Suprapubic skin (tissue), 4 donors: ENCODE measurements around the gene TCP11L2. TPM values are rescaled to one million over a fixed set of nuclear protein-coding genes. Genes with fewer than 3 reads are reported as not detected.

Source experiments
- DNase-seq, 2 donors: peaks; one replicate each; pipeline ENCODE4 v3.0.0-alpha.2; 2019; ENCODE audit warnings: low spot score in 2 of 2
- H3K27ac ChIP-seq: fragments of 200-600 bp; sonication (generic); one replicate; pipeline ENCODE4 v1.5.1; 2019
- H3K27me3 ChIP-seq: fragments of 200-600 bp; sonication (generic); one replicate; pipeline ENCODE4 v1.5.1; 2019
- H3K36me3 ChIP-seq: fragments of 200-600 bp; sonication (generic); one replicate; pipeline ENCODE4 v1.5.1; 2019
- H3K4me1 ChIP-seq: fragments of 200-600 bp; sonication (generic); one replicate; pipeline ENCODE4 v1.5.1; 2019
- H3K4me3 ChIP-seq: fragments of 200-600 bp; sonication (generic); one replicate; pipeline ENCODE4 v1.5.1; 2019; ENCODE audit warnings: mild to moderate bottlenecking
- H3K9me3 ChIP-seq: fragments of 200-600 bp; sonication (generic); one replicate; pipeline ENCODE4 v1.5.1; 2019
- CTCF ChIP-seq, 2 donors: fragments of 200-600 bp in 1 of 2; fragments of 450-650 bp in 1 of 2; sonication (generic) in 1 of 2; IDR thresholded peaks; one replicate each; pipeline ENCODE4 v1.5.1; 2016 to 2019; ENCODE audit warnings: antibody characterized with exemption in 2 of 2, mild to moderate bottlenecking in 1 of 2, moderate library complexity in 1 of 2
- EP300 ChIP-seq: sonication (generic); formaldehyde crosslinking; IDR thresholded peaks from one replicate; pipeline ENCODE4 v1.6.1; 2017; ENCODE audit warnings: antibody characterized with exemption
- POLR2A ChIP-seq, 2 donors: fragments of 450-650 bp; IDR thresholded peaks; one replicate each; pipeline ENCODE4 v1.6.1; 2017; ENCODE audit warnings: antibody characterized with exemption in 2 of 2, mild to moderate bottlenecking in 2 of 2, moderate library complexity in 2 of 2
- POLR2AphosphoS5 ChIP-seq, 3 donors: sonication (generic); formaldehyde crosslinking; IDR thresholded peaks; one replicate each; pipeline ENCODE4 v1.6.1; 2017; ENCODE audit warnings: antibody characterized with exemption in 3 of 3
- WGBS: methylation state at CpG from one replicate; pipeline ENCODE4 v1.1.5; 2018; 5-methylcytosine and 5-hydroxymethylcytosine counted together
- total RNA-seq, 4 donors: library from RNA; depleted of rRNA; stranded (reverse); fragments of >200 nt; gene quantifications; one replicate each; pipeline ENCODE4 v1.1.0, GENCODE V29; 2016

The TCP11L2 gene
- total RNA-seq, 4 donors from 2014 or later = 38.1 to 70.6 (median 61.2) TPM

- Histone ChIP-seq H3K27ac (no peak overlapping the region), H3K27me3 (no peaks in the 10 kb centered on the region), H3K9me3 (no peaks in the 10 kb centered on the region), H3K4me3 (no peak overlapping the region), H3K4me1 (no peaks in the 10 kb centered on the region), H3K36me3 (peaks cover 21% of the 10 kb centered on the region)
- TF ChIP-seq EP300 = no peak
- no peak for TF ChIP-seq POLR2AphosphoS5 (IDR thresholded peaks at IDR 0.05)
- TF ChIP-seq POLR2A (IDR thresholded peaks at IDR 0.05) = no peak
- TF ChIP-seq CTCF (IDR thresholded peaks at IDR 0.05) = no peak
- DNase-seq = no peak
- 89% methylated on average over 5 of the region's 5 CpGs for WGBS
These were observed 84.4 kb downstream of the TCP11L2 start for GRCh38 chr12:106386813-106387535.

GRCh38 chr12:106387848-106388377, 85.4 kb downstream of the TCP11L2 start:
- peaks cover 12% of the 10 kb centered on the region for H3K36me3 ChIP-seq
- no peak overlapping the region for H3K4me3 ChIP-seq
- no peaks in the 10 kb centered on the region for H3K27me3 ChIP-seq
- H3K9me3 ChIP-seq = no peaks in the 10 kb centered on the region
- DNase-seq = no peak
- no peak for TF ChIP-seq EP300
- no peak for TF ChIP-seq CTCF (IDR thresholded peaks at IDR 0.05)
- TF ChIP-seq POLR2AphosphoS5 (IDR thresholded peaks at IDR 0.05) = no peak
- no peak for TF ChIP-seq POLR2A (IDR thresholded peaks at IDR 0.05)
- WGBS = 88% methylated on average over 1 of the region's 1 CpG
- H3K27ac ChIP-seq = no peak overlapping the region
- no peaks in the 10 kb centered on the region for H3K4me1 ChIP-seq

GRCh38 chr12:106389151-106389550, 86.6 kb downstream of the TCP11L2 start:
- no peak overlapping the region for H3K4me3 ChIP-seq
- H3K27ac ChIP-seq = no peak overlapping the region
- no peaks in the 10 kb centered on the region for H3K4me1 ChIP-seq
- no peak for DNase-seq
- no peaks in the 10 kb centered on the region for H3K9me3 ChIP-seq
- 88% methylated on average over 4 of the region's 4 CpGs for WGBS
- peaks cover 12% of the 10 kb centered on the region for H3K36me3 ChIP-seq
- TF ChIP-seq CTCF (IDR thresholded peaks at IDR 0.05) (no peak), POLR2A (IDR thresholded peaks at IDR 0.05) (no peak), EP300 (no peak), POLR2AphosphoS5 (IDR thresholded peaks at IDR 0.05) (no peak)
- H3K27me3 ChIP-seq = no peaks in the 10 kb centered on the region

- no peaks in the 10 kb centered on the region for H3K27me3 ChIP-seq
- no peaks in the 10 kb centered on the region for H3K4me1 ChIP-seq
- WGBS = 86% methylated on average over 1 of the region's 1 CpG
- DNase-seq = no peak
- peaks cover 37% of the 10 kb centered on the region for H3K36me3 ChIP-seq
- TF ChIP-seq CTCF (IDR thresholded peaks at IDR 0.05) (no peak), POLR2AphosphoS5 (IDR thresholded peaks at IDR 0.05) (no peak), POLR2A (IDR thresholded peaks at IDR 0.05) (no peak)
- no peak overlapping the region for H3K27ac ChIP-seq
- H3K4me3 ChIP-seq = no peak overlapping the region
- H3K9me3 ChIP-seq = no peaks in the 10 kb centered on the region
These were observed 90.2 kb downstream of the TCP11L2 start for GRCh38 chr12:106392759-106393158.

Other genes starting within 250 kb of the TCP11L2 start
- 10 to 100 TPM; 22.6 to 44.3 (median 38.4) TPM for gene NUAK1, start 163.8 kb upstream of the TCP11L2 start, total RNA-seq
- 10 to 100 TPM; 38.5 to 75.3 (median 58.7) TPM for gene CKAP4, start 54.7 kb upstream of the TCP11L2 start, total RNA-seq
- 10 to 100 TPM in 3 of 4 donors, 1 to 10 TPM in 1; 9.6 to 14.6 (median 12.6) TPM for gene POLR3B, start 55.0 kb downstream of the TCP11L2 start, total RNA-seq